HepG2 (cell line): Measurements from ENCODE around the gene PLA2R1. TPM values are rescaled to one million over a fixed set of nuclear protein-coding genes. Genes with fewer than 3 reads are reported as not detected.

ENCODE experiments used
- ATAC-seq: fragments of 200-7000 bp; cut with Tn5 transposase; 3 replicates; pipeline ENCODE4 v1.9.1; 2020; ENCODE audit warnings: mild to moderate bottlenecking, moderate library complexity
- BruUV-seq: library from RNA; stranded (reverse); fragments of 400-500 nt; replicated peaks from 2 replicates; lab custom pipeline; 2021; lab: Mats Ljungman, UMichigan
- CTCF ChIA-PET: fragments of 300-600 bp; formaldehyde crosslinking; extraction: SDS; loops from one replicate; lab custom pipeline; 2021; ENCODE audit warnings: low total read pairs, inconsistent platforms, low intra/inter-chr PET ratio; lab: Yijun Ruan, JAX
- POLR2A ChIA-PET: fragments of 350-600 bp; sonication (Branson Sonifier 250); formaldehyde crosslinking; loops from one replicate; lab custom pipeline; 2020; ENCODE audit warnings: antibody characterized with exemption, inconsistent platforms; lab: Yijun Ruan, JAX
- DNase-seq: peaks from one replicate; pipeline ENCODE4 v3.0.0-alpha.2; 2015; ENCODE audit warnings: low spot score
- FAIRE-seq: peaks from 3 replicates; lab custom pipeline; 2011; peaks lifted over from hg19 to GRCh38; lab: Jason Lieb, UNC
- H2AFZ ChIP-seq: one replicate; pipeline ENCODE4 v1.6.1; 2011; ENCODE audit warnings: low read length, inconsistent platforms
- H3K27ac ChIP-seq: fragments of 300-600 bp; 3 replicates; pipeline ENCODE4 v1.8.0; 2011; ENCODE audit warnings: mixed run types, mild to moderate bottlenecking, mixed read lengths, low read length, inconsistent platforms; ENCODE audit not compliant: insufficient read depth; ENCODE audit errors: extremely low read length
- H3K27me3 ChIP-seq, 2 experiments: fragments of 200-600 bp in 1 of 2; 2 replicates in 1 of 2; 3 replicates in 1 of 2; pipeline versions ENCODE4 v1.6.0 to v1.8.0; 2011; ENCODE audit warnings: low read length in 2 of 2, mild to moderate bottlenecking in 2 of 2, moderate library complexity in 2 of 2, inconsistent platforms in 1 of 2; ENCODE audit not compliant: insufficient read depth in 2 of 2, control insufficient read depth in 1 of 2
- H3K36me3 ChIP-seq, 2 experiments: fragments of 200-600 bp in 1 of 2; replicated peaks in 1 of 2; 2 replicates in 1 of 2; 3 replicates in 1 of 2; pipeline versions ENCODE4 v1.5.1 to v1.8.0; 2011; ENCODE audit warnings: low read length in 2 of 2, inconsistent platforms in 1 of 2; ENCODE audit not compliant: insufficient read depth in 2 of 2, control insufficient read depth in 1 of 2
- H3K4me1 ChIP-seq: 2 replicates; pipeline ENCODE4 v1.5.1; 2012; ENCODE audit warnings: low read length, inconsistent platforms; ENCODE audit not compliant: insufficient read depth
- H3K4me2 ChIP-seq: 2 replicates; pipeline ENCODE4 v1.6.0; 2011; ENCODE audit warnings: low read depth, low read length, inconsistent platforms
- H3K4me3 ChIP-seq, 3 experiments: fragments of 200-600 bp in 1 of 3; sonication (generic), shearing (Covaris generic) in 1 of 3; replicated peaks in 1 of 3; 2 replicates each; pipeline ENCODE4 v1.5.1; 2011 to 2016; ENCODE audit warnings: low read length in 3 of 3, inconsistent platforms in 2 of 3, low read depth in 2 of 3, mild to moderate bottlenecking in 2 of 3, control low read depth in 1 of 3, mixed read lengths in 1 of 3; ENCODE audit not compliant: insufficient read depth in 1 of 3
- H3K79me2 ChIP-seq: one replicate; pipeline ENCODE4 v1.6.1; 2011; ENCODE audit warnings: low read length, inconsistent platforms; ENCODE audit not compliant: insufficient read depth
- H3K9ac ChIP-seq: 2 replicates; pipeline ENCODE4 v1.6.0; 2011; ENCODE audit warnings: mild to moderate bottlenecking, low read depth, low read length, inconsistent platforms; ENCODE audit not compliant: insufficient read depth
- H3K9me3 ChIP-seq: 2 replicates; pipeline ENCODE4 v1.5.1; 2012; ENCODE audit warnings: mild to moderate bottlenecking, low read length
- H4K20me1 ChIP-seq: 2 replicates; pipeline ENCODE4 v1.6.0; 2011; ENCODE audit warnings: inconsistent platforms, mild to moderate bottlenecking, low read length, moderate library complexity; ENCODE audit not compliant: insufficient read depth
- CBX1 ChIP-seq: IDR thresholded peaks from one replicate; pipeline ENCODE4 v1.6.1; 2016; ENCODE audit warnings: antibody characterized with exemption, low read depth
- CREBL2 ChIP-seq: sonication (generic); formaldehyde crosslinking; IDR thresholded peaks from 2 replicates; pipeline ENCODE4 v1.8.1; 2023; ENCODE audit warnings: missing genetic modification reagents, mild to moderate bottlenecking, borderline replicate concordance
- CREM ChIP-seq, 2 experiments: sonication (generic) in 1 of 2; formaldehyde crosslinking in 1 of 2; IDR thresholded peaks; 2 replicates each; pipeline versions ENCODE4 v1.4.0 to v1.6.1; 2016 to 2020; ENCODE audit warnings: antibody characterized with exemption in 1 of 2, mild to moderate bottlenecking in 1 of 2, missing genetic modification reagents in 1 of 2
- DDIT3 ChIP-seq: sonication (generic); formaldehyde crosslinking; IDR thresholded peaks from 2 replicates; pipeline ENCODE4 v1.4.0; 2020; ENCODE audit warnings: mild to moderate bottlenecking, missing genetic modification reagents
- EHMT2 ChIP-seq: fragments of 200-600 bp; sonication (generic); IDR thresholded peaks from 2 replicates; pipeline ENCODE4 v1.7.0; 2017; ENCODE audit warnings: antibody characterized with exemption, low read depth, low read length, borderline replicate concordance
- GLI4 ChIP-seq: sonication (generic); formaldehyde crosslinking; IDR thresholded peaks from 2 replicates; pipeline ENCODE4 v1.5.1; 2020; ENCODE audit warnings: missing genetic modification reagents, mild to moderate bottlenecking, moderate library complexity, borderline replicate concordance
- HMGA1 ChIP-seq: sonication (generic); formaldehyde crosslinking; conservative IDR thresholded peaks from 2 replicates; pipeline ENCODE4 v1.4.0; 2020; ENCODE audit warnings: missing genetic modification reagents
- HNRNPLL ChIP-seq: fragments of 200-400 bp; formaldehyde crosslinking; IDR thresholded peaks from 2 replicates; pipeline ENCODE4 v1.6.1; 2017; ENCODE audit warnings: mild to moderate bottlenecking, low read depth, low read length; ENCODE audit not compliant: poor library complexity, severe bottlenecking
- POLR2AphosphoS2 ChIP-seq: IDR thresholded peaks from 2 replicates; pipeline ENCODE4 v1.6.1; 2011; ENCODE audit warnings: low read depth, low read length, improper control_type of control experiment
- RXRB ChIP-seq: IDR thresholded peaks from 2 replicates; pipeline ENCODE4 v1.6.1; 2016; ENCODE audit warnings: borderline replicate concordance, missing genetic modification reagents, missing compliant biosample characterization
- THAP8 ChIP-seq: sonication (generic); formaldehyde crosslinking; IDR thresholded peaks from 2 replicates; pipeline ENCODE4 v1.5.1; 2020; ENCODE audit warnings: missing genetic modification reagents, mild to moderate bottlenecking, borderline replicate concordance
- ZNF253 ChIP-seq: sonication (generic); formaldehyde crosslinking; IDR thresholded peaks from 2 replicates; pipeline ENCODE4 v1.8.0; 2022; ENCODE audit warnings: mild to moderate bottlenecking, missing genetic modification reagents, borderline replicate concordance
- ZNF329 ChIP-seq: sonication (generic); formaldehyde crosslinking; IDR thresholded peaks from 2 replicates; pipeline ENCODE4 v1.9.0; 2021; ENCODE audit warnings: low read depth, mild to moderate bottlenecking, missing genetic modification reagents
- ZNF510 ChIP-seq: sonication (generic); formaldehyde crosslinking; IDR thresholded peaks from 2 replicates; pipeline ENCODE4 v1.4.0; 2020; ENCODE audit warnings: low read depth, mild to moderate bottlenecking, missing genetic modification reagents
- ZNF546 ChIP-seq: sonication (generic); formaldehyde crosslinking; conservative IDR thresholded peaks from 2 replicates; pipeline ENCODE4 v1.8.1; 2023; ENCODE audit warnings: mild to moderate bottlenecking, missing genetic modification reagents
- ZNF564 ChIP-seq: sonication (generic); formaldehyde crosslinking; IDR thresholded peaks from 2 replicates; pipeline ENCODE4 v1.8.1; 2023; ENCODE audit warnings: mild to moderate bottlenecking, missing genetic modification reagents
- ZNF678 ChIP-seq: sonication (generic); formaldehyde crosslinking; IDR thresholded peaks from 2 replicates; pipeline ENCODE4 v1.4.0; 2020; ENCODE audit warnings: mild to moderate bottlenecking, missing genetic modification reagents
- ZNF790 ChIP-seq: sonication (generic); formaldehyde crosslinking; IDR thresholded peaks from 2 replicates; pipeline ENCODE4 v1.8.0; 2022; ENCODE audit warnings: missing genetic modification reagents, mild to moderate bottlenecking, borderline replicate concordance
- ZSCAN31 ChIP-seq: sonication (generic); formaldehyde crosslinking; IDR thresholded peaks from 2 replicates; pipeline ENCODE4 v1.5.0; 2020; ENCODE audit warnings: low read depth, mild to moderate bottlenecking, missing genetic modification reagents
- ZSCAN5A ChIP-seq: sonication (generic); formaldehyde crosslinking; IDR thresholded peaks from 2 replicates; pipeline ENCODE4 v1.8.0; 2022; ENCODE audit warnings: mild to moderate bottlenecking, missing genetic modification reagents, borderline replicate concordance
- WGBS: methylation state at CpG from one replicate; pipeline ENCODE4 v1.1.6; 2017; ENCODE audit warnings: low lambda C conversion rate; 5-methylcytosine and 5-hydroxymethylcytosine counted together
- in situ Hi-C: cut with HindIII; loops from 2 replicates; pipeline ENCODE4 v1.10.0; 2017; ENCODE audit warnings: low pct_unique_long_range_greater_than_20kb; ENCODE audit not compliant: extremely low pct_ligation_motif_present
- intact Hi-C: fragments of 100-400 bp; cut with micrococcal nuclease; formaldehyde crosslinking; loops from one replicate; pipeline ENCODE4 v1.10.0; 2022; ENCODE audit not compliant: unreplicated experiment
- polyA plus RNA-seq, 8 experiments: library from polyadenylated mRNA; depleted of rRNA in 3 of 8; stranded (reverse) in 7 of 8; unstranded in 1 of 8; fragments of >200 nt; fragmentation: Illumina TruSeq in 4 of 8; extraction: Trizol in 4 of 8; gene quantifications; 2 replicates each; pipeline versions ENCODE4 v1.2.1 to v1.2.3, GENCODE V29; 2011 to 2016; ENCODE audit warnings: low read depth in 4 of 8, missing spikeins in 1 of 8, mixed read lengths in 1 of 8; ENCODE audit not compliant: insufficient read depth in 1 of 8
- total RNA-seq, 5 experiments: library from RNA; depleted of rRNA; stranded (reverse); fragments of >200 nt; fragmentation: Illumina TruSeq; extraction: Trizol; gene quantifications; 2 replicates each; pipeline ENCODE4 v1.2.3, GENCODE V29; 2016; ENCODE audit warnings: low read depth in 1 of 5

PLA2R1 gene
- total and polyA plus RNA-seq, 2 of the 13 experiments (the other 11 are each of a cell fraction or from before 2014, with no cell fraction given): not detected

- DNase-seq: no peak
- 5% methylated on average over 7 of the region's 7 CpGs for WGBS
- no peaks in the 10 kb centered on the region for H3K4me1 ChIP-seq
- H4K20me1 ChIP-seq: no peaks in the 10 kb centered on the region
- ATAC-seq: no peak
- TF ChIP-seq ZSCAN5A (CRISPR knock-in tag) (no peak), THAP8 (CRISPR knock-in tag) (no peak), ZNF564 (CRISPR knock-in tag) (no peak), ZNF678 (CRISPR knock-in tag) (no peak), CREBL2 (CRISPR knock-in tag) (no peak), GLI4 (no peak), ZNF329 (CRISPR knock-in tag) (no peak), ZNF546 (CRISPR knock-in tag) (no peak), HNRNPLL (no peak), HMGA1 (CRISPR knock-in tag) (no peak), ZNF510 (CRISPR knock-in tag) (no peak), CBX1 (no peak), EHMT2 (no peak), ZSCAN31 (no peak), CREM (IDR thresholded peaks at IDR 0.05) (no peak), CREM (CRISPR knock-in tag; IDR thresholded peaks at IDR 0.05) (no peak), ZNF790 (CRISPR knock-in tag) (no peak), POLR2AphosphoS2 (no peak), RXRB (CRISPR knock-in tag) (no peak), ZNF253 (CRISPR knock-in tag) (no peak), DDIT3 (CRISPR knock-in tag) (no peak)
- H3K79me2 ChIP-seq: no peaks in the 10 kb centered on the region
- no TSS peak for BruUV-seq
- no peaks in the 10 kb centered on the region for H3K36me3 ChIP-seq
- peaks cover 0 to 4% of the 10 kb centered on the region in 2 experiments; a peak in 1 of 5 replicates for H3K27me3 ChIP-seq
- CTCF ChIA-PET: no interaction called here
- POLR2A ChIA-PET: no interaction called here
- in situ Hi-C loops: no loop called here
- H3K4me3 ChIP-seq: no peak overlapping the region
- H2AFZ ChIP-seq: no peak overlapping the region
- no peak overlapping the region for H3K4me2 ChIP-seq
- no peaks in the 10 kb centered on the region for H3K9me3 ChIP-seq
- no peak overlapping the region for H3K9ac ChIP-seq
- intact Hi-C loops: no loop called here
- no peak for FAIRE-seq
- H3K27ac ChIP-seq: no peak overlapping the region
Observed at GRCh38 chr2:159982842-159983785, 79.3 kb downstream of the PLA2R1 start.
